Stimulated activated CD8-positive, alpha-beta memory T cell treated with anti-CD3 and anti-CD28 coated beads, Interleukin-7, amount 100 ng/mL, for 1 hour (primary cell): Measurements from ENCODE around the gene RNASE2.
A peak's percentile ranks its signal among the peaks of the same experiment; 100 is the strongest.
"Not testable (repeated sequence)": the region's sequence is repeated elsewhere in the genome, so short reads cannot be mapped to it uniquely, and the experiment has no call there.

ENCODE experiments used
- DNase-seq, 2 donors: peaks; one replicate each; pipeline ENCODE4 v3.0.0-alpha.2; 2020; ENCODE audit warnings: low read depth in 2 of 2

The RNASE2 gene

GRCh38 chr14:20982646-20983369 lies 27.5 kb downstream of the RNASE2 start:
- DNase-seq: no peak

GRCh38 chr14:20985650-20986049 lies 30.4 kb downstream of the RNASE2 start:
- DNase-seq: not testable (repeated sequence)

GRCh38 chr14:20986811-20987210 lies 31.5 kb downstream of the RNASE2 start:
- no peak for DNase-seq

- DNase-seq: no peak
Measured at GRCh38 chr14:20988717-20989470, 33.6 kb downstream of the RNASE2 start.

- DNase-seq: no peak
Measured at GRCh38 chr14:20989471-20989786, 34.1 kb downstream of the RNASE2 start.

GRCh38 chr14:20989787-20990600 lies 34.7 kb downstream of the RNASE2 start, which contains the start of gene METTL17:
Gene METTL17, plus strand, starts transcription at chr14:20989980. Its CDS starts 23 bp downstream, at chr14:20990003.
- peak; percentile 64 to 65 for DNase-seq

- no peak for DNase-seq
Measured at GRCh38 chr14:20996521-20996920, 41.2 kb downstream of the RNASE2 start.

GRCh38 chr14:20997115-20997514 lies 41.8 kb downstream of the RNASE2 start:
- DNase-seq: no peak

- DNase-seq: no peak
Measured at GRCh38 chr14:20997564-20997963, 42.3 kb downstream of the RNASE2 start.

- no peak for DNase-seq
Measured at GRCh38 chr14:20998139-20998538, 42.9 kb downstream of the RNASE2 start.

- no peak for DNase-seq
Measured at GRCh38 chr14:20998674-20999366, 43.5 kb downstream of the RNASE2 start, which contains the start of gene SLC39A2. Gene SLC39A2, plus strand, starts transcription at chr14:20999293. Its CDS starts 154 bp downstream, at chr14:20999447.

GRCh38 chr14:20999591-20999990 lies 44.3 kb downstream of the RNASE2 start:
- no peak for DNase-seq

GRCh38 chr14:21001218-21001617 lies 45.9 kb downstream of the RNASE2 start:
- DNase-seq: no peak

GRCh38 chr14:21003788-21004346 lies 48.6 kb downstream of the RNASE2 start:
- DNase-seq: no peak
